GM12878 (cell line): ENCODE measurements around the gene PSMC3IP. TPM values are rescaled to one million over a fixed set of nuclear protein-coding genes. Genes with fewer than 3 reads are reported as not detected.

Experiments
- ATAC-seq: fragments of 200-7000 bp; cut with Tn5 transposase; 3 replicates; pipeline ENCODE4 v1.9.1; 2020; ENCODE audit warnings: mild to moderate bottlenecking, moderate library complexity
- BruUV-seq: library from RNA; stranded (reverse); fragments of 400-500 nt; replicated peaks from 2 replicates; lab custom pipeline; 2021; lab: Mats Ljungman, UMichigan
- CTCF ChIA-PET: fragments of 300-600 bp; sonication (Branson Sonifier 250); formaldehyde crosslinking; extraction: SDS; loops from one replicate; lab custom pipeline; 2021; ENCODE audit warnings: inconsistent platforms; lab: Yijun Ruan, JAX
- POLR2A ChIA-PET: fragments of 350-600 bp; formaldehyde crosslinking; extraction: SDS; loops from one replicate; lab custom pipeline; 2021; ENCODE audit warnings: inconsistent platforms; lab: Charles Lee
- RAD21 ChIA-PET: fragments of 300-600 bp; sonication (Branson Sonifier 250); formaldehyde crosslinking; loops from one replicate; lab custom pipeline; 2023; ENCODE audit warnings: antibody characterized with exemption; ENCODE audit not compliant: unreplicated experiment; lab: Charles Lee
- SMC1A ChIA-PET: fragments of 300-600 bp; sonication (Branson Sonifier 250); formaldehyde crosslinking; loops from one replicate; lab custom pipeline; 2023; ENCODE audit not compliant: unreplicated experiment, uncharacterized antibody; lab: Charles Lee
- DNase-seq: peaks from one replicate; pipeline ENCODE4 v3.0.0-alpha.2; 2011; ENCODE audit warnings: low read depth, low spot score
- FAIRE-seq: peaks from 3 replicates; lab custom pipeline; 2011; peaks lifted over from hg19 to GRCh38; lab: Jason Lieb, UNC
- H2AFZ ChIP-seq: 2 replicates; pipeline ENCODE4 v1.6.0; 2011; ENCODE audit warnings: low read depth, low read length, control low read depth; ENCODE audit not compliant: control insufficient read depth
- H3K27ac ChIP-seq: 2 replicates; pipeline ENCODE4 v1.5.1; 2011; ENCODE audit warnings: control low read depth; ENCODE audit not compliant: control insufficient read depth, insufficient read depth
- H3K27me3 ChIP-seq, 2 experiments: replicated peaks in 1 of 2; 2 replicates each; pipeline versions ENCODE4 v1.6.0 to v1.6.1; 2011; ENCODE audit warnings: low read length in 1 of 2; ENCODE audit not compliant: control insufficient read depth in 2 of 2, insufficient read depth in 2 of 2
- H3K36me3 ChIP-seq, 2 experiments: 2 replicates each; pipeline ENCODE4 v1.5.1; 2011; ENCODE audit warnings: low read length in 1 of 2; ENCODE audit not compliant: control insufficient read depth in 2 of 2, insufficient read depth in 2 of 2
- H3K4me1 ChIP-seq: 2 replicates; pipeline ENCODE4 v1.6.1; 2011; ENCODE audit warnings: mild to moderate bottlenecking, low read length, moderate library complexity, mixed read lengths; ENCODE audit not compliant: control insufficient read depth, insufficient read depth
- H3K4me2 ChIP-seq: 2 replicates; pipeline ENCODE4 v1.6.0; 2011; ENCODE audit warnings: control low read depth; ENCODE audit not compliant: control insufficient read depth, insufficient read depth
- H3K4me3 ChIP-seq: fragments of 200-600 bp; sonication (generic); 2 replicates; pipeline ENCODE4 v1.5.1; 2016
- H3K79me2 ChIP-seq: 2 replicates; pipeline ENCODE4 v1.6.0; 2011; ENCODE audit warnings: low read length; ENCODE audit not compliant: control insufficient read depth, insufficient read depth
- H3K9ac ChIP-seq: 2 replicates; pipeline ENCODE4 v1.8.0; 2011; ENCODE audit warnings: low read length, control low read depth, mixed read lengths; ENCODE audit not compliant: control insufficient read depth, insufficient read depth
- H3K9me3 ChIP-seq: replicated peaks from 3 replicates; pipeline ENCODE4 v1.5.1; 2011; ENCODE audit warnings: mild to moderate bottlenecking, low read length; ENCODE audit not compliant: control insufficient read depth, insufficient read depth
- H4K20me1 ChIP-seq: 2 replicates; pipeline ENCODE4 v1.6.0; 2011; ENCODE audit not compliant: control insufficient read depth, insufficient read depth
- ASH2L ChIP-seq: fragments of 300-600, 200-600 bp; sonication (generic); IDR thresholded peaks from 2 replicates; pipeline ENCODE4 v1.6.1; 2017; ENCODE audit warnings: low read depth, mild to moderate bottlenecking, borderline replicate concordance
- BCL11A ChIP-seq: IDR thresholded peaks from 2 replicates; pipeline ENCODE4 v1.6.1; 2011; ENCODE audit warnings: low read depth, low read length
- CHD2 ChIP-seq: IDR thresholded peaks from 2 replicates; pipeline ENCODE4 v1.6.1; 2011; ENCODE audit warnings: low read depth, low read length, improper control_type of control experiment, borderline replicate concordance
- DPF2 ChIP-seq: fragments of 450-650 bp; IDR thresholded peaks from 2 replicates; pipeline ENCODE4 v1.6.1; 2017; ENCODE audit warnings: mild to moderate bottlenecking
- EZH2 ChIP-seq: IDR thresholded peaks from 2 replicates; pipeline ENCODE4 v1.6.1; 2012; ENCODE audit warnings: low read depth, mild to moderate bottlenecking, control low read depth, inconsistent platforms, low read length, borderline replicate concordance; ENCODE audit not compliant: control insufficient read depth
- FOS ChIP-seq: IDR thresholded peaks from 3 replicates; pipeline ENCODE4 v1.6.1; 2011; ENCODE audit warnings: borderline replicate concordance; ENCODE audit not compliant: insufficient read length; ENCODE audit errors: extremely low read depth
- GABPA ChIP-seq: IDR thresholded peaks from 2 replicates; pipeline ENCODE4 v1.6.1; 2014; ENCODE audit warnings: antibody characterized with exemption, low read depth, mild to moderate bottlenecking, inconsistent platforms
- GATAD2B ChIP-seq: fragments of 450-650 bp; conservative IDR thresholded peaks from 2 replicates; pipeline ENCODE4 v1.6.1; 2017; ENCODE audit warnings: low read depth, mild to moderate bottlenecking, moderate library complexity
- HDAC2 ChIP-seq: fragments of 200-600 bp; sonication (generic); IDR thresholded peaks from 2 replicates; pipeline ENCODE4 v1.6.1; 2017
- MEF2B ChIP-seq: fragments of 450-650 bp; IDR thresholded peaks from 2 replicates; pipeline ENCODE4 v1.6.1; 2018; ENCODE audit warnings: mild to moderate bottlenecking, moderate library complexity; ENCODE audit not compliant: partially characterized antibody, poor library complexity, severe bottlenecking
- MXI1 ChIP-seq: fragments of 150-350 bp; IDR thresholded peaks from 2 replicates; pipeline ENCODE4 v1.6.1; 2011; ENCODE audit warnings: low read depth, mild to moderate bottlenecking, inconsistent platforms, low read length, improper control_type of control experiment
- POLR2A ChIP-seq: IDR thresholded peaks from 2 replicates; pipeline ENCODE4 v1.6.1; 2011; ENCODE audit warnings: low read depth, mild to moderate bottlenecking, low read length
- POLR2AphosphoS5 ChIP-seq: IDR thresholded peaks from 2 replicates; pipeline ENCODE4 v1.6.1; 2011; ENCODE audit warnings: mild to moderate bottlenecking, low read length, inconsistent platforms
- POU2F2 ChIP-seq: IDR thresholded peaks from 3 replicates; pipeline ENCODE4 v1.6.1; 2011; ENCODE audit warnings: low read depth, mild to moderate bottlenecking, low read length, borderline replicate concordance
- TCF3 ChIP-seq: IDR thresholded peaks from 2 replicates; pipeline ENCODE4 v1.6.1; 2012; ENCODE audit warnings: low read depth, mild to moderate bottlenecking, low read length, borderline replicate concordance; ENCODE audit not compliant: insufficient read depth
- ZBED1 ChIP-seq: IDR thresholded peaks from 2 replicates; pipeline ENCODE4 v1.6.1; 2016; ENCODE audit warnings: borderline replicate concordance
- ZNF207 ChIP-seq: fragments of 450-650 bp; IDR thresholded peaks from 2 replicates; pipeline ENCODE4 v1.6.1; 2014; ENCODE audit warnings: antibody characterized with exemption, mild to moderate bottlenecking, borderline replicate concordance
- WGBS: methylation state at CpG from one replicate; pipeline ENCODE4 v1.1.6; 2016; ENCODE audit warnings: low lambda C conversion rate; ENCODE audit not compliant: insufficient replicate concordance, insufficient coverage; ENCODE audit errors: missing lambda C conversion rate; 5-methylcytosine and 5-hydroxymethylcytosine counted together
- in situ Hi-C: fragments of 300-500 bp; cut with MboI; formaldehyde crosslinking; loops from 9 replicates; pipeline ENCODE4 v1.14.3; 2018; ENCODE audit warnings: mixed read lengths
- intact Hi-C: fragments of 100-400 bp; cut with micrococcal nuclease; formaldehyde crosslinking; loops from one replicate; pipeline ENCODE4 v1.14.2; 2022; ENCODE audit not compliant: unreplicated experiment
- polyA plus RNA-seq, 11 experiments: library from polyadenylated mRNA; depleted of rRNA in 4 of 11; unstranded in 6 of 11; stranded (reverse) in 5 of 11; fragments of >200 nt; fragmentation: Nextera tagmentation in 4 of 11; fragmentation: Illumina TruSeq in 1 of 11; extraction: Ambion mirVana in 4 of 11; extraction: Trizol in 1 of 11; gene quantifications; 1 replicate in 1 of 11; 2 replicates in 10 of 11; pipeline versions ENCODE4 v1.2.1 to v1.2.3, GENCODE V29; 2011 to 2016; ENCODE audit warnings: inconsistent platforms in 2 of 11, missing spikeins in 2 of 11, low read depth in 1 of 11
- total RNA-seq, 4 experiments: library from RNA; depleted of rRNA in 3 of 4; stranded (reverse); fragments of >200 nt in 3 of 4; fragmentation: Illumina TruSeq in 1 of 4; extraction: Trizol in 1 of 4; gene quantifications; 2 replicates each; pipeline versions ENCODE4 v1.2.1 to v1.2.3, GENCODE V29; 2013 to 2021
- TF ChIP-seq, protein P1 (sequence below): IDR thresholded peaks from 2 replicates; pipeline ENCODE4 v1.6.1; 2012; ENCODE audit warnings: low read length, inconsistent platforms
- TF ChIP-seq, protein P2 (sequence below): IDR thresholded peaks from 2 replicates; pipeline ENCODE4 v1.6.1; 2011; ENCODE audit warnings: low read depth, mild to moderate bottlenecking, low read length, moderate library complexity, borderline replicate concordance; ENCODE audit errors: extremely low read depth

The PSMC3IP gene
- total and polyA plus RNA-seq, 10 of the 15 experiments (the other 5 are each of a cell fraction or from before 2014, with no cell fraction given) = 6.8 to 34.5 (median 17.7) TPM

DNA sequence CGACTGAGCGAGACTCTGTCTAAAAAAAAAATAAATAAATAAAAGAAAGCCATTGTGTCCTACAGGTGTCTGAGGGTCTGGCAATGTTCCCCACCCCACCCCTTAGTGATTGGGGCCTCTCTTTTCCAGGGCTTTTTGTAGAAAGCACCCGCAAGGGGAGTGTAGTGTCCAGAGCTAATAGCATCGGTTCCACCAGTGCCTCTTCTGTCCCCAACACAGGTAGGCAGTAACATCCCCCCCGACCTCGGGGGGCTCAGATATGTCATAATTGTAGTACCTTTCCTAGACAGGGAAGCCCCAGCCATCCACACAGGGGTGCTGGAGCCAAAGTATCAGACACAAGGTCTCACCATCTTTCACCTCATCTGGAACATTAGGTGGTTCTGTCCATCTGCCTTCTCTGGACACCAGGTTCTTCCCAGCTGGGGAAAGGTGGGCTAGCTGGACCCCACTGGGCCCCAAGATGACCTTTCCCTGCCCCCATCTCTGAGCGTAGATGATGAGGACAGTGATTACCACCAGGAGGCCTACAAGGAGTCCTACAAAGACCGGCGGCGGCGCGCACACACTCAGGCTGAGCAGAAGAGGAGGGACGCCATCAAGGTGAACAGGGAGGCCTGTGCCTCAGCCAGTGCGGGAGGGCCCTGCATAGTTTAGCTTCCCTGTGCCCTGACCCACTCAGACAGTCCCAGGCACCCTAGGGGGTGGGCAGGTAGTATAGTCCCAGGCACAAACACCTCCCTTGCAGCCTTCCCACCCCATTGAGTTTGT, 9.0 kb downstream of the PSMC3IP start (continued):
- no peak for TF ChIP-seq TCF3

DNA sequence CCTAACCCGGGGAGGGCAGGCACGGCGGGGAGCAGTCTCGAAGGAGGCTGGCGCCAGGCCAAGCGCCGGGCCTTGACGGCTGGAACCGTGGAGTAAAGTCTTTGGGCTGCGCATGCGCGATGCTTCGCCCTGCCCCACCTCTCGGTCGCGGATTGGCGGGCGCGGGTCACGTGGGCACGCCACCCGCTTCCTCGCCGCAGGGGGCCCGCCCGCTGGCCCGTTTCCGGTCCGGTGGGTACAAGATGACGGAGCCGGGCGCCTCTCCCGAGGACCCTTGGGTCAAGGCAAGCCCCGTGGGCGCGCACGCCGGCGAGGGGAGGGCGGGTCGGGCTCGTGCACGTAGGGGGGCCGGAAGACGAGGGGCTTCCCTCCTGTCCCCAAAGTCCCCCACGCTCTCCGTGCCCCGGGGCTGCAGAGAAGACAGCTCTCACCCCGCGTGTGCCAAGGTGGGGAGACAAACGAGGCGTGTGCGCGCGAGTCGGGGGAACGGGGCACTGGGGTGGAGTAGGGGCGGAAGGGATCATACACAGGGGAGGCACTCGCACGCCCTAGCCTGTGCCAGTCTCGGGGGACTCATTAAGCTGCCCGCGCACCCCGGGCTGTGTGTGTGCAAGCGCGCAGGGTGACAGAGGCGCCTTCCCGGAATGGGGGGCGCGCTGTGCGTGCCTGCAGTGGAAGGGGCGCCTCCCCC, 10.5 kb downstream of the PSMC3IP start, which contains the start of gene MLX:
TSS of gene MLX (plus strand) at position 218 of the 691 bp plus-strand sequence. CDS start at position 243, 25 bp downstream.
- Histone ChIP-seq H4K20me1 (no peaks in the 10 kb centered on the region), H3K4me2 (peak within 1 kb of the TSS; percentile 98), H3K79me2 (peaks cover 41% of the 10 kb centered on the region), H2AFZ (peak within 1 kb of the TSS; percentile 70), H3K27me3 (no peaks in the 10 kb centered on the region), H3K9me3 (no peaks in the 10 kb centered on the region), H3K4me1 (peaks cover 17% of the 10 kb centered on the region), H3K27ac (peak within 1 kb of the TSS; percentile 68), H3K4me3 (peak within 1 kb of the TSS; percentile 96), H3K36me3 (peaks cover 27 to 30% of the 10 kb centered on the region in 2 experiments; a peak in 3 of 4 replicates), H3K9ac (peak within 1 kb of the TSS; percentile 85)
- FAIRE-seq (peak; percentile 92), ATAC-seq (peak; percentile 90), DNase-seq (peak; percentile 68)
- intact Hi-C loops (no loop called here), in situ Hi-C loops (no loop called here)
- SMC1A ChIA-PET = interaction anchor here (1.0 to 1.8 kb wide), 4 partner anchors 10 to 197 kb away, joined by 4 to 13 read pairs (median 5); partner anchors contain the start of genes NAGLU and PSMC3IP
- under 1% methylated on average over 62 of the region's 72 CpGs for WGBS
- RAD21 ChIA-PET = interaction anchor here (0.7 to 1.9 kb wide), 7 partner anchors 11 to 196 kb away, joined by 3 to 14 read pairs (median 3); partner anchors contain the start of genes PSMC3IP and TUBG1
- TSS peak; percentile 40 for BruUV-seq
- POLR2A ChIA-PET = interaction anchor here (0.5 to 2.6 kb wide), 10 partner anchors 11 to 1503 kb away, joined by 3 to 14 read pairs (median 4); partner anchors contain the start of gene PSMC3IP
- CTCF ChIA-PET = interaction anchor here (0.7 to 2.4 kb wide), 6 partner anchors 10 to 197 kb away, joined by 3 to 23 read pairs (median 6); partner anchors contain the start of gene PSMC3IP
- TF ChIP-seq GATAD2B (peak; percentile 44; the same call in 1 of the 2 replicates), ZNF207 (0 out of 2 replicates have a peak, but pooled peaks have one; percentile 23), FOS (no peak), ZBED1 (no peak; the same call in 1 of the 2 replicates), HDAC2 (no peak), POU2F2 (peak; percentile 0; the same call in 1 of the 3 replicates), EZH2 (no peak), MEF2B (peak; percentile 88), POLR2AphosphoS5 (peak; percentile 54; the same call in 1 of the 2 replicates), POLR2A (peak; percentile 85), BCL11A (no peak), DPF2 (peak; percentile 56; the same call in 1 of the 2 replicates), MXI1 (peak; percentile 88), GABPA (no peak), CHD2 (peak; percentile 60; the same call in 1 of the 2 replicates), ASH2L (no peak)
- TF ChIP-seq, protein P1, sequence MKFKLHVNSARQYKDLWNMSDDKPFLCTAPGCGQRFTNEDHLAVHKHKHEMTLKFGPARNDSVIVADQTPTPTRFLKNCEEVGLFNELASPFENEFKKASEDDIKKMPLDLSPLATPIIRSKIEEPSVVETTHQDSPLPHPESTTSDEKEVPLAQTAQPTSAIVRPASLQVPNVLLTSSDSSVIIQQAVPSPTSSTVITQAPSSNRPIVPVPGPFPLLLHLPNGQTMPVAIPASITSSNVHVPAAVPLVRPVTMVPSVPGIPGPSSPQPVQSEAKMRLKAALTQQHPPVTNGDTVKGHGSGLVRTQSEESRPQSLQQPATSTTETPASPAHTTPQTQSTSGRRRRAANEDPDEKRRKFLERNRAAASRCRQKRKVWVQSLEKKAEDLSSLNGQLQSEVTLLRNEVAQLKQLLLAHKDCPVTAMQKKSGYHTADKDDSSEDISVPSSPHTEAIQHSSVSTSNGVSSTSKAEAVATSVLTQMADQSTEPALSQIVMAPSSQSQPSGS = no peak
- TF ChIP-seq, protein P2, sequence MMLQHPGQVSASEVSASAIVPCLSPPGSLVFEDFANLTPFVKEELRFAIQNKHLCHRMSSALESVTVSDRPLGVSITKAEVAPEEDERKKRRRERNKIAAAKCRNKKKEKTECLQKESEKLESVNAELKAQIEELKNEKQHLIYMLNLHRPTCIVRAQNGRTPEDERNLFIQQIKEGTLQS = peak; percentile 92; the same call in 1 of the 2 replicates
